ENCODE measurements around the gene TLCD2. TPM values are rescaled to one million over a fixed set of nuclear protein-coding genes. Genes with fewer than 3 reads are reported as not detected.
"Not testable (repeated sequence)": the region's sequence is repeated elsewhere in the genome, so short reads cannot be mapped to it uniquely, and the experiment has no call there.

TLCD2 gene, protein sequence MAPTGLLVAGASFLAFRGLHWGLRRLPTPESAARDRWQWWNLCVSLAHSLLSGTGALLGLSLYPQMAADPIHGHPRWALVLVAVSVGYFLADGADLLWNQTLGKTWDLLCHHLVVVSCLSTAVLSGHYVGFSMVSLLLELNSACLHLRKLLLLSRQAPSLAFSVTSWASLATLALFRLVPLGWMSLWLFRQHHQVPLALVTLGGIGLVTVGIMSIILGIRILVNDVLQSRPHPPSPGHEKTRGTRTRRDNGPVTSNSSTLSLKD
- total RNA-seq (2014; rRNA removed; shearing (Covaris generic)) = 0.02 and 0.32 TPM in 2 replicates

DNA sequence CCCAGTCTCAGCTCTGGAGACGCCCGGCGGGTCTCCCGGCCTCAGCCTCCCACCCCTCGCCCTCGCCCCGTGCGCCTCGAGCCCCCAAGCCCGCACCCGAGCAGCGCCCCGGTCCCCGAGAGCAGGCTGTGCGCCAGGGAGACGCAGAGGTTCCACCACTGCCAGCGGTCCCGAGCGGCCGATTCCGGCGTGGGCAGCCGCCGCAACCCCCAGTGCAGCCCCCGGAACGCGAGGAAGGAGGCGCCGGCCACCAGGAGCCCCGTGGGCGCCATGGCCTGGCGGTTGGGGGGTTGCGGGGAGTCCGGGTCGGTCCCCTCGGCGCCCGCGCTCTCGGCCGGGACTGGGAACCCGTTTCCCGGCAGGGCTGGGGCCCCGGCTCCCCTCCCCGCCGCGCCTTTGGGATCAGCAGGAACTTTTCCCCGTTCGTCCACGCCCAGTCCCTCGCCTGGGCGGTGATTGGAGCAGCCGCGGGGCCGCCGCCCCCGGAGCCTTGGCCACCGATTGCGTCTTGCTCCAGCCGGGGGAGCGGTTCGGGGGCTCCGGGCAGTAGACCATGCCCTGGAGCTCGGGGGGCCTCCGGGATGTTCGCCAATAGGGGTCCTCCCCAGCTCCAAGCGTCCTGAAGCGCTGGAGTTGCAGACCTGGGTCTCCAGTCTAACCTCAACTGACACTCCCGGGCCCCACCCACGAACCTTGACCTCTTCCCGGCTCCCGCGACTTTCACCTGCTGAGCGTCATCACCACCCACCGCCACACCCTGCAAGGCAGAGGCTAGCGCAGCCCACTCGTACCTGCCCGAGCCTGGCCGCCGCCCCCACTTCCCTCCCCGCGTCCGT is at the start of gene TLCD2:
TSS of gene TLCD2 (minus strand) at position 407 of the 836 bp plus-strand sequence. CDS start at position 272, 135 bp downstream.
- DNase-seq (ENCODE audit: low read depth) = peak; percentile 65

GRCh38 chr17:1759529-1759928 is 49.4 kb upstream of the TLCD2 start:
- peak; percentile 24 for DNase-seq (ENCODE audit: low read depth)

DNA sequence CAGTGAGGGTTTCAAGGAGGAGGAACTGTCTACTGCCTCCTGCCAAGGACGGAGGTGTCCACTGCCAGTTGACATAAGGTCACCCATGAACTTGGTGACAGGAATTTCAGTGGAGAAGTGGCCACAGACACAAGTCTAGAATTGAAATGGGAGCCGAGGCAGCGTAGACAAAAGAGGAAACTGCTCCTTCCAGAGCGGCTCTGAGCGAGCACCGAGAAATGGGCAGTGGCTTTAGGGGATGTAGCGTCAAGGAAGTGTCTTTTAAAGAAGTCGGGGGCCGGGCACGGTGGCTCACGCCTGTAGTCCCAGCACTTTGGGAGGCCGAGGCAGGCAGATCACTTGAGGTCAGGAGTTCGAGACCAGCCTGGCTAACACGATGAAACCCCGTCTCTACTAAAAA is 48.6 kb upstream of the TLCD2 start:
- DNase-seq (ENCODE audit: low read depth) = no peak

- no peak for DNase-seq (ENCODE audit: low read depth)
Measured at GRCh38 chr17:1755827-1756262, 45.7 kb upstream of the TLCD2 start.

DNA sequence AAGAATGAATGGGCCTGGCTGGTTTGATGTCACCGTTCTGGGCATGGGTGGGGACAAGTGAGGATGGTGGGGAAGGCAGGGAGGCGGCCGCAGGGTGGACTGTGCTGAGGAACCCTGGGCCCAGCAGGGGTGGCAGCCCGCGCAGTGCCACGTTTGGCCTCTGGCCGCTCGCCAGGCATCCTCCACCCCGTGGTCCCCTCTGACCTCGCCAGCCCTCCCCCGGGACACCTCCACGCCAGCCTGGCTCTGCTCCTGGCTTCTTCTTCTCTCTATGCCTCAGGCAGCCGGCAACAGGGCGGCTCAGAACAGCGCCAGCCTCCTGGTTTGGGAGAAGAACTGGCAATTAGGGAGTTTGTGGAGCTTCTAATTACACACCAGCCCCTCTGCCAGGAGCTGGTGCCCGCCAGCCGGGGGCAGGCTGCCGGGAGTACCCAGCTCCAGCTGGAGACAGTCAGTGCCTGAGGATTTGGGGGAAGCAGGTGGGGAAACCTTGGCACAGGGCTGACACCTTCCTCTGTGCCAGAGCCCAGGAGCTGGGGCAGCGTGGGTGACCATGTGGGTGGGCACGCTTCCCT is 45.2 kb upstream of the TLCD2 start:
- no peak for DNase-seq (ENCODE audit: low read depth)

- no peak for DNase-seq (ENCODE audit: low read depth)
Measured at GRCh38 chr17:1754430-1755112, 44.4 kb upstream of the TLCD2 start.

DNA sequence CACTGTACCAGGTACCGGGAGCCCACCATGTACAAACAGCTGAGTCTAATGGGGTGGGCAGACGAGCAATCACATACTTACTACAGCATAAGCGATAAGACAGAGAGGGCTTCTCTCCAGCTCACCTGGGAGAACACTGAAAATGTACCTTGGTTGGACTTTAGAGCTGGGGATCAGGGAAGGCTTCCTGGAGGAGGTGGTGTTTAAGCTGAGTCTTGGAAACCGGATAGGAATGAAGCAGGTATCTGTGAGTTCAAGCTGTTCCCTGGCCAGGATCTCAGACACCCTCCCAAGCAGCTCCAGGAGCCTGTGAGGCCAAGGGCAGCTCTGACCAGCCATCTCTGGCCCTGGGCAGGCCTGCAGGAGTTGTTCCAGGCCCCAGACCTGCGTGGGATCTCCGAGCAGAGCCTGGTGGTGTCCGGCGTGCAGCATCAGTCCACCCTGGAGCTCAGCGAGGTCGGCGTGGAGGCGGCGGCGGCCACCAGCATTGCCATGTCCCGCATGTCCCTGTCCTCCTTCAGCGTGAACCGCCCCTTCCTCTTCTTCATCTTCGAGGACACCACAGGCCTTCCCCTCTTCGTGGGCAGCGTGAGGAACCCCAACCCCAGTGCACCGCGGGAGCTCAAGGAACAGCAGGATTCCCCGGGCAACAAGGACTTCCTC is 43.7 kb upstream of the TLCD2 start:
- DNase-seq (ENCODE audit: low read depth) = no peak

DNA sequence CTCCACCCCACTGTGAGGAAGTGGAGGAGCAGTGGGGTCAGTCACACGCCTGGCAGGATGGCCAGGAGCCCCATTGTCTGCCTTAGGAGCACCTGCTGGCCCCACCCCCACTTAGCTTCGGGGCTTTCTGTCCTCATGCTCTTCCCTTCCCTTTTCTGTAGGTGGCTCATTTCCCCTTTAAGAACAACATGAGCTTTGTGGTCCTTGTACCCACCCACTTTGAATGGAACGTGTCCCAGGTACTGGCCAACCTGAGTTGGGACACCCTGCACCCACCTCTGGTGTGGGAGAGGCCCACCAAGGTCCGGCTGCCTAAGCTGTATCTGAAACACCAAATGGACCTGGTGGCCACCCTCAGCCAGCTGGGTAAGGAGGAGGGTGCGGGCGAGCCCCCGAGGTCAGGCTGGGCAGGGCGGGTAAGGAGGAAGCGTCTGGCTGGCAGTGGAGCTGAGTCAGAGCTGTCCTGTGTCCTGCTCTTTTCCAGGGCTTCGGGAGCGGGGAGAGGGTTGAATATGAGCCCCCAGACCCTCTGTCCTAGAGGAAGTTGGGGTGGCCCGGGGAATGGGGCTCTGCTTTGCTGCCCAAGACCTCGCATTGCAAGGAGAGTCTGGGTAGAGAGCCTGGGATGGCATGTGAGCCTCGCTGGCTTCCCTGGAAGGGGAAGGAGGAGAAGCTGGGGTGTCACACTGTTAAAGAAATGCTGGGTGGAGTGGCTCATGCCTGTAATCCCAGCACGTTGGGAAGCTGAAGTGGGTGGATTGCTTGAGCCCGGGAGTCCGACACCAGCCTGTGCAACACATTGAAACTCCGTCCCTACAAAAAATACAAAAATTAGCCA is 42.5 kb upstream of the TLCD2 start:
- peak; percentile 23 for DNase-seq (ENCODE audit: low read depth)

DNA sequence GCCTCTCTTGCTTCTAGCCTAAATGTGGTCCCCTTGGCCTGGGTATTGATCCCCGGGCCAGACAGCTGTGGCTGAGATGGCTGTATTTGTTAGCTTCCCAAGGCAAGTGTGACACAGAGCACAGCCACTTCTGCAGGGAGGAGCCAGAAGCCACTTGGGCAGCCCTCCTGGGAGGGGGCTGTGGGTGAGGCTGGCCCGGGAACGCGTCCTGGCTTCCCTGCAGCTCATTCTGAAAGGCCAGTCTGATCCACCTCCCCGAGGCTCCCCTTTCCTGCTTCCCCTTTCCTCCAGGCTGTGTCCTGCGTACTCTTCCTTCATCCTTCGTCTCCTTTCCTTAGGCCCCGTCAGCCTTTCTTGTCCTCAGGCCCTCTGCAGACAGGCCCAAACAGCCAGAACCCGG is 40.5 kb upstream of the TLCD2 start:
- DNase-seq (ENCODE audit: low read depth) = no peak

DNA sequence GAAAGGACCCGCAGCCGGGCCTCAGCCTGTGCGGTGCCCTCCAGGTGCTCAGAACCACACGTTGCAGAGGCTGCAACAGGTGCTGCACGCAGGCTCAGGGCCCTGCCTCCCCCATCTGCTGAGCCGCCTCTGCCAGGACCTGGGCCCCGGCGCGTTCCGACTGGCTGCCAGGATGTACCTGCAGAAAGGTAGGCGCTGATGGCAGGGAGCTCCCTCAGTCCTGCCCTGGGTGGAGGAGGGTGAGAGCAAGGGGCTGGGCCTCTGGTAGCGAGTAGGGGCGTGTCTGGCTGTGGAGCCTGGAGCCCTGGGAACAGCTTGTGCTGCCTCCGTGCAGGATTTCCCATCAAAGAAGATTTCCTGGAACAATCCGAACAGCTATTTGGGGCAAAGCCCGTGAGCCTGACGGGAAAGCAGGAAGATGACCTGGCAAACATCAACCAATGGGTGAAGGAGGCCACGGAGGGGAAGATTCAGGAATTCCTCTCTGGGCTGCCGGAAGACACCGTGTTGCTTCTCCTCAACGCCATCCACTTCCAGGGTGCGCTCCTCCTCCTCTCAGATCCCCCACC is 36.9 kb upstream of the TLCD2 start:
- DNase-seq (ENCODE audit: low read depth) = no peak

GRCh38 chr17:1745513-1746020 is 35.4 kb upstream of the TLCD2 start:
- no peak for DNase-seq (ENCODE audit: low read depth)

- DNase-seq (ENCODE audit: low read depth) = no peak
Measured at GRCh38 chr17:1744551-1745512, 34.7 kb upstream of the TLCD2 start.

GRCh38 chr17:1743088-1743439 is 32.9 kb upstream of the TLCD2 start:
- no peak for DNase-seq (ENCODE audit: low read depth)

- DNase-seq (ENCODE audit: low read depth) = no peak
Measured at GRCh38 chr17:1742371-1743087, 32.4 kb upstream of the TLCD2 start, which contains the start of gene SERPINF2. SERPINF2 (plus strand) TSS chr17:1742871; CDS start chr17:1744996, 2,125 bp downstream.

GRCh38 chr17:1741899-1742298 is 31.7 kb upstream of the TLCD2 start:
- DNase-seq (ENCODE audit: low read depth) = not testable (repeated sequence)

DNA sequence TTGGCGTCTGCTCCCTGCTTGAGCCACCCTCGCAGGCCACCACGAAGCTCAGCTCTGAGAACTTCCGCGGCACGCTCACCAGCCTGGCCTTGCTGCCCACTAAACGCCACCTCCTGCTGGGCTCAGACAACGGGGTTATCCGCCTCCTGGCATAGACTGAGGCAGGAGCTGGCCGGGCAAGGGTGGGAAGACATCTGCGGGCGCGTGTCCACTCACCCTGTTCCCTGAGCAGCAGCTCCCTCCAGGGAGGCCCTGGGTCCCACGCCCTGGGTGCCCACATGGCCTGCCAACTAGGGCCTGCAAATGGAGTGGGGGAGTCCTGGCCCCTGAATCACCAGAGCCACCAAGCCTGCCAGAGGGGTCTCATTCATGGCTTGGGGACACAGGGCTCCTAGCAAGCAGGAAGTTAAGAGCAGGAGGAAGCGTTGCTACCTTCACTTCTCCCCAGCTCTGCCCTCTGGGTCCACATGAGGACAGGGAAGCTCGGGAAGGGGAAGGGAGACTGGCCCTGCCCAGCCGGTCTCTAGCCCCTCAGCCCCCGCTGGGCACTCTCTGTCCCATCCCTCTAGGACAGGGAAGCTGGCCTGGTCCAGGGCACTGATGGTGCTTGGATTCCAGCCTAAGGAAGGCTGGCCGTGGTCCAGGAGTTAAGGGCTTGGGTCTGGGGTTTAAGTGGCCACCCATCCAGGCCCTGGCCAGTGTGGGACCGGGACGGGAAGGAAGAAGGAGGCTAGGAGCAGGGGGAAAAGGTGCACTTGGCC is 27.5 kb upstream of the TLCD2 start:
- no peak for DNase-seq (ENCODE audit: low read depth)
